GM18873 (cell line): Measurements from ENCODE around the gene MICA.
A peak's percentile ranks its signal among the peaks of the same experiment; 100 is the strongest.
"Not testable (repeated sequence)": the region's sequence is repeated elsewhere in the genome, so short reads cannot be mapped to it uniquely, and the experiment has no call there.

Experiments used
- ATAC-seq: cut with Tn5 transposase; IDR thresholded peaks from one replicate; pipeline ENCODE4 v1.9.1; 2021; ENCODE audit warnings: mild to moderate bottlenecking, moderate library complexity, moderate number of reproducible peaks; ENCODE audit not compliant: unreplicated experiment, low FRiP score

Gene MICA

GRCh38 chr6:31452859-31453258 is 49.5 kb downstream of the MICA start:
- ATAC-seq = no peak

- ATAC-seq = no peak
Measured at GRCh38 chr6:31453259-31453658, 49.9 kb downstream of the MICA start.

- ATAC-seq = not testable (repeated sequence)
Measured at GRCh38 chr6:31459864-31460263, 56.5 kb downstream of the MICA start.

- no peak for ATAC-seq
Measured at GRCh38 chr6:31460361-31461025, 57.1 kb downstream of the MICA start.

- ATAC-seq = no peak
Measured at GRCh38 chr6:31462026-31462963, 58.9 kb downstream of the MICA start.

- ATAC-seq = peak; percentile 70
Measured at GRCh38 chr6:31462964-31463870, 59.8 kb downstream of the MICA start.

- ATAC-seq = no peak
Measured at GRCh38 chr6:31464252-31465184, 61.1 kb downstream of the MICA start.
